GM19395 (cell line): Measurements from ENCODE around the gene RNF121.

Experiments
- ATAC-seq: cut with Tn5 transposase; IDR thresholded peaks from one replicate; pipeline ENCODE4 v1.9.1; 2021; ENCODE audit warnings: mild to moderate bottlenecking, moderate library complexity; ENCODE audit not compliant: unreplicated experiment

RNF121 gene

GRCh38 chr11:71987521-71987920 is 58.7 kb downstream of the RNF121 start:
- ATAC-seq, result no peak

GRCh38 chr11:71988050-71988449 is 59.2 kb downstream of the RNF121 start:
- ATAC-seq, result no peak

GRCh38 chr11:71990701-71991100 is 61.9 kb downstream of the RNF121 start:
- ATAC-seq, result no peak

GRCh38 chr11:71991494-71991893 is 62.6 kb downstream of the RNF121 start:
- peak; percentile 78 for ATAC-seq

GRCh38 chr11:71992136-71992730 is 63.4 kb downstream of the RNF121 start:
- ATAC-seq, result no peak

GRCh38 chr11:71994786-71995185 is 65.9 kb downstream of the RNF121 start:
- no peak for ATAC-seq

GRCh38 chr11:71995726-71996291 is 67.0 kb downstream of the RNF121 start:
- ATAC-seq, result no peak

GRCh38 chr11:71996517-71996916 is 67.7 kb downstream of the RNF121 start:
- no peak for ATAC-seq

GRCh38 chr11:71996946-71997345 is 68.1 kb downstream of the RNF121 start:
- no peak for ATAC-seq

- no peak for ATAC-seq
Measured at GRCh38 chr11:71997594-71997993, 68.7 kb downstream of the RNF121 start.

- ATAC-seq, result no peak
Measured at GRCh38 chr11:71998061-71998460, 69.2 kb downstream of the RNF121 start.

GRCh38 chr11:71998649-71999310 is 69.9 kb downstream of the RNF121 start, which contains the start of gene IL18BP:
Gene IL18BP (plus strand): TSS chr11:71998909. CDS start chr11:71999985, 1,076 bp downstream.
- ATAC-seq, result no peak

- no peak for ATAC-seq
Measured at GRCh38 chr11:71999362-71999761, 70.5 kb downstream of the RNF121 start.

- ATAC-seq, result no peak
Measured at GRCh38 chr11:71999798-72000197, 71.0 kb downstream of the RNF121 start.

GRCh38 chr11:72000202-72000867 is 71.5 kb downstream of the RNF121 start:
- no peak for ATAC-seq

- ATAC-seq, result no peak
Measured at GRCh38 chr11:72001285-72001684, 72.4 kb downstream of the RNF121 start.

- no peak for ATAC-seq
Measured at GRCh38 chr11:72001834-72002591, 73.2 kb downstream of the RNF121 start.

GRCh38 chr11:72002841-72003775 is 74.3 kb downstream of the RNF121 start:
- no peak for ATAC-seq

GRCh38 chr11:72003776-72004171 is 74.9 kb downstream of the RNF121 start:
- ATAC-seq, result no peak
